Epithelial cell of esophagus (primary cell): ENCODE data around the gene LCE1A.

Experiments used
- DNase-seq: peaks from one replicate; pipeline ENCODE4 v3.0.0; 2010; ENCODE audit warnings: low read depth
- H3K4me3 ChIP-seq: 2 replicates; pipeline ENCODE4 v1.5.1; 2011; ENCODE audit warnings: mild to moderate bottlenecking, low read length, control low read depth
- CTCF ChIP-seq: IDR thresholded peaks from 2 replicates; pipeline ENCODE4 v1.5.1; 2011; ENCODE audit warnings: low read depth, mild to moderate bottlenecking, low read length, control low read depth, inconsistent platforms; ENCODE audit not compliant: insufficient read depth; ENCODE audit errors: missing control alignments

Gene LCE1A

GRCh38 chr1:152876827-152877226 lies 49.6 kb downstream of the LCE1A start:
- no peak for DNase-seq
- no peak overlapping the region for H3K4me3 ChIP-seq
- TF ChIP-seq CTCF = no peak
